SIG-M5 (cell line): Measurements from ENCODE around the gene PDE9A.
A peak's percentile ranks its signal among the peaks of the same experiment; 100 is the strongest.
"Not testable (repeated sequence)": the region's sequence is repeated elsewhere in the genome, so short reads cannot be mapped to it uniquely, and the experiment has no call there.

Experiments used
- DNase-seq: peaks from one replicate; lab custom pipeline; 2025; lab: John Stamatoyannopoulos, UW

Gene PDE9A

GRCh38 chr21:42653231-42654061 lies at the start of gene PDE9A:
TSS of gene PDE9A (plus strand) at chr21:42653621. CDS start at chr21:42653815, 194 bp downstream.
- no peak for DNase-seq

GRCh38 chr21:42607102-42607501 lies 46.3 kb upstream of the PDE9A start:
- DNase-seq = no peak

- no peak for DNase-seq
These were observed 45.8 kb upstream of the PDE9A start for GRCh38 chr21:42607525-42608102.

GRCh38 chr21:42608446-42608845 lies 45.0 kb upstream of the PDE9A start:
- no peak for DNase-seq

- no peak for DNase-seq
These were observed 43.6 kb upstream of the PDE9A start for GRCh38 chr21:42609811-42610210.

GRCh38 chr21:42611852-42612251 lies 41.6 kb upstream of the PDE9A start:
- DNase-seq = no peak

GRCh38 chr21:42612390-42612789 lies 41.0 kb upstream of the PDE9A start:
- DNase-seq = no peak

- no peak for DNase-seq
These were observed 39.7 kb upstream of the PDE9A start for GRCh38 chr21:42613756-42614155.

GRCh38 chr21:42614396-42614795 lies 39.0 kb upstream of the PDE9A start:
- DNase-seq = no peak

- peak; percentile 4 for DNase-seq
These were observed 38.5 kb upstream of the PDE9A start for GRCh38 chr21:42614811-42615351.

- not testable (repeated sequence) for DNase-seq
These were observed 38.0 kb upstream of the PDE9A start for GRCh38 chr21:42615377-42615776.

GRCh38 chr21:42615924-42616323 lies 37.5 kb upstream of the PDE9A start:
- DNase-seq = no peak

GRCh38 chr21:42616446-42616845 lies 37.0 kb upstream of the PDE9A start:
- no peak for DNase-seq

GRCh38 chr21:42616941-42617340 lies 36.5 kb upstream of the PDE9A start:
- DNase-seq = no peak

- no peak for DNase-seq
These were observed 35.9 kb upstream of the PDE9A start for GRCh38 chr21:42617486-42617885.

- DNase-seq = no peak
These were observed 34.7 kb upstream of the PDE9A start for GRCh38 chr21:42618707-42619102.

- no peak for DNase-seq
These were observed 34.3 kb upstream of the PDE9A start for GRCh38 chr21:42619166-42619565.

GRCh38 chr21:42619841-42620240 lies 33.6 kb upstream of the PDE9A start:
- no peak for DNase-seq

- no peak for DNase-seq
These were observed 32.1 kb upstream of the PDE9A start for GRCh38 chr21:42621166-42621818.

GRCh38 chr21:42621819-42622177 lies 31.6 kb upstream of the PDE9A start:
- no peak for DNase-seq

GRCh38 chr21:42622284-42622683 lies 31.1 kb upstream of the PDE9A start:
- DNase-seq = no peak

GRCh38 chr21:42623694-42624093 lies 29.7 kb upstream of the PDE9A start:
- DNase-seq = no peak
